ENCODE data around the gene SH2D2A. TPM values are rescaled to one million over a fixed set of nuclear protein-coding genes. Genes with fewer than 3 reads are reported as not detected.

SH2D2A gene
- total and polyA plus RNA-seq, 9 of the 15 experiments (the other 6 are each of a cell fraction or from before 2014, with no cell fraction given): 0.89 to 33.6 (median 6.9) TPM

DNA sequence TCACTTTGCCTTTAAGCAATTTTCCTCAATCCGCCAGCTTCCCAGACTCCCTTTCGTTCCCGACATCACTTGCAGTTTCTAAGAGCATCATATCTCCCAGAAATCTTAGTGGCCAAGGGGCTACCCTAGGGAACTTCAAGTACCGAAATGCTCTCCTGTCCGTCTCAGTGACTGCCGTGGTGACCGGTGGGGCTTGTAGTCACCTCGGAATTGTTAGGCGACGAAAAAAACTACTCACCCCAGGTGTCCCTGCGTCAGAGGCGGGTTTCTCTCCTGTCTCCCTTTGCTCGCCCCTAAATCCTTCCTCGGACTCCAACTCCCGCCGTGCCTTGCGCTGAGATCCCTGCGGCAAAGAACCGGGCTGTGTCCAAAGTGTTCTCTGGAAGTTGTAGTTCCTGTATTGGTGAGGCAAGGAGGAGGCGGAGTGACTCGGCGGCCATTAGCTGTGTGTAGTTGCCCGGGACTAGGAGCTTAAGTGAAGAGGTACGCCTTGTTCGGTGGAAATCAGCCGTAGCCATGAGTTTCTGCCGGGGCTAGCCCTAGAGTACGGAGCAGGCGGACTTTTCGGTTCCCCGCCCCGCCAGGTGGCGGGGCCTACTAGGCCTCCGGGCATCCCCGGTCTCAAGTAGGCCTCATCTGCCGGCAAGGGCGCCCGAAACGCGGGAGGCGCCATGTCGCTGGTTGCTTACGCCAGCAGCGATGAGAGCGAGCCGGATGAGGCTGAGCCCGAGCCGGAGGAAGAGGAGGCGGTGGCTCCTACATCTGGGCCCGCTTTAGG lies 49.4 kb downstream of the SH2D2A start, which contains the start of gene PRCC (continued):
- TF ChIP-seq, protein P1, sequence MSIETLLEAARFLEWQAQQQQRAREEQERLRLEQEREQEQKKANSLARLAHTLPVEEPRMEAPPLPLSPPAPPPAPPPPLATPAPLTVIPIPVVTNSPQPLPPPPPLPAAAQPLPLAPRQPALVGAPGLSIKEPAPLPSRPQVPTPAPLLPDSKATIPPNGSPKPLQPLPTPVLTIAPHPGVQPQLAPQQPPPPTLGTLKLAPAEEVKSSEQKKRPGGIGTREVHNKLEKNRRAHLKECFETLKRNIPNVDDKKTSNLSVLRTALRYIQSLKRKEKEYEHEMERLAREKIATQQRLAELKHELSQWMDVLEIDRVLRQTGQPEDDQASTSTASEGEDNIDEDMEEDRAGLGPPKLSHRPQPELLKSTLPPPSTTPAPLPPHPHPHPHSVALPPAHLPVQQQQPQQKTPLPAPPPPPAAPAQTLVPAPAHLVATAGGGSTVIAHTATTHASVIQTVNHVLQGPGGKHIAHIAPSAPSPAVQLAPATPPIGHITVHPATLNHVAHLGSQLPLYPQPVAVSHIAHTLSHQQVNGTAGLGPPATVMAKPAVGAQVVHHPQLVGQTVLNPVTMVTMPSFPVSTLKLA (conservative IDR thresholded peaks at IDR 0.05): peak; percentile 45 to 80; a peak in 3 of 4 replicates
- TF ChIP-seq HDAC1 (IDR thresholded peaks at IDR 0.05) (peak in 1 of 2 experiments; percentile 87; a peak in 2 of 4 replicates), CXXC5 (CRISPR knock-in tag; IDR thresholded peaks at IDR 0.05) (peak; percentile 75), PCBP1 (IDR thresholded peaks at IDR 0.05; ENCODE audit: low read depth, low read length, poor library complexity, severe bottlenecking) (no peak), ZNF146 (CRISPR knock-in tag; IDR thresholded peaks at IDR 0.05; ENCODE audit: unreplicated experiment) (peak; percentile 12), ASH1L (IDR thresholded peaks at IDR 0.05; ENCODE audit: borderline replicate concordance, low read depth, partially characterized antibody) (peak; percentile 80), ZNF324 (CRISPR knock-in tag; IDR thresholded peaks at IDR 0.05) (no peak), ZNF212 (CRISPR knock-in tag; IDR thresholded peaks at IDR 0.05) (no peak), ADNP (tag; IDR thresholded peaks at IDR 0.05) (no peak), HMG20B (CRISPR knock-in tag; IDR thresholded peaks at IDR 0.05) (no peak), NFYB (IDR thresholded peaks at IDR 0.05; ENCODE audit: extremely low read depth, insufficient read length) (no peak), MCM2 (IDR thresholded peaks at IDR 0.05; ENCODE audit: low read depth) (no peak), ZNF140 (CRISPR knock-in tag; IDR thresholded peaks at IDR 0.05) (no peak)
- TF ChIP-seq, protein P2, sequence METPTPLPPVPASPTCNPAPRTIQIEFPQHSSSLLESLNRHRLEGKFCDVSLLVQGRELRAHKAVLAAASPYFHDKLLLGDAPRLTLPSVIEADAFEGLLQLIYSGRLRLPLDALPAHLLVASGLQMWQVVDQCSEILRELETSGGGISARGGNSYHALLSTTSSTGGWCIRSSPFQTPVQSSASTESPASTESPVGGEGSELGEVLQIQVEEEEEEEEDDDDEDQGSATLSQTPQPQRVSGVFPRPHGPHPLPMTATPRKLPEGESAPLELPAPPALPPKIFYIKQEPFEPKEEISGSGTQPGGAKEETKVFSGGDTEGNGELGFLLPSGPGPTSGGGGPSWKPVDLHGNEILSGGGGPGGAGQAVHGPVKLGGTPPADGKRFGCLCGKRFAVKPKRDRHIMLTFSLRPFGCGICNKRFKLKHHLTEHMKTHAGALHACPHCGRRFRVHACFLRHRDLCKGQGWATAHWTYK (CRISPR knock-in tag; IDR thresholded peaks at IDR 0.05): peak; percentile 38; the same call in 1 of the 2 replicates
- TF ChIP-seq, protein P3, sequence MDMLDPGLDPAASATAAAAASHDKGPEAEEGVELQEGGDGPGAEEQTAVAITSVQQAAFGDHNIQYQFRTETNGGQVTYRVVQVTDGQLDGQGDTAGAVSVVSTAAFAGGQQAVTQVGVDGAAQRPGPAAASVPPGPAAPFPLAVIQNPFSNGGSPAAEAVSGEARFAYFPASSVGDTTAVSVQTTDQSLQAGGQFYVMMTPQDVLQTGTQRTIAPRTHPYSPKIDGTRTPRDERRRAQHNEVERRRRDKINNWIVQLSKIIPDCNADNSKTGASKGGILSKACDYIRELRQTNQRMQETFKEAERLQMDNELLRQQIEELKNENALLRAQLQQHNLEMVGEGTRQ (CRISPR knock-in tag; IDR thresholded peaks at IDR 0.05): no peak
- TF ChIP-seq, protein P4, sequence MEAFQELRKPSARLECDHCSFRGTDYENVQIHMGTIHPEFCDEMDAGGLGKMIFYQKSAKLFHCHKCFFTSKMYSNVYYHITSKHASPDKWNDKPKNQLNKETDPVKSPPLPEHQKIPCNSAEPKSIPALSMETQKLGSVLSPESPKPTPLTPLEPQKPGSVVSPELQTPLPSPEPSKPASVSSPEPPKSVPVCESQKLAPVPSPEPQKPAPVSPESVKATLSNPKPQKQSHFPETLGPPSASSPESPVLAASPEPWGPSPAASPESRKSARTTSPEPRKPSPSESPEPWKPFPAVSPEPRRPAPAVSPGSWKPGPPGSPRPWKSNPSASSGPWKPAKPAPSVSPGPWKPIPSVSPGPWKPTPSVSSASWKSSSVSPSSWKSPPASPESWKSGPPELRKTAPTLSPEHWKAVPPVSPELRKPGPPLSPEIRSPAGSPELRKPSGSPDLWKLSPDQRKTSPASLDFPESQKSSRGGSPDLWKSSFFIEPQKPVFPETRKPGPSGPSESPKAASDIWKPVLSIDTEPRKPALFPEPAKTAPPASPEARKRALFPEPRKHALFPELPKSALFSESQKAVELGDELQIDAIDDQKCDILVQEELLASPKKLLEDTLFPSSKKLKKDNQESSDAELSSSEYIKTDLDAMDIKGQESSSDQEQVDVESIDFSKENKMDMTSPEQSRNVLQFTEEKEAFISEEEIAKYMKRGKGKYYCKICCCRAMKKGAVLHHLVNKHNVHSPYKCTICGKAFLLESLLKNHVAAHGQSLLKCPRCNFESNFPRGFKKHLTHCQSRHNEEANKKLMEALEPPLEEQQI (IDR thresholded peaks at IDR 0.05): no peak
- TF ChIP-seq, protein P5, sequence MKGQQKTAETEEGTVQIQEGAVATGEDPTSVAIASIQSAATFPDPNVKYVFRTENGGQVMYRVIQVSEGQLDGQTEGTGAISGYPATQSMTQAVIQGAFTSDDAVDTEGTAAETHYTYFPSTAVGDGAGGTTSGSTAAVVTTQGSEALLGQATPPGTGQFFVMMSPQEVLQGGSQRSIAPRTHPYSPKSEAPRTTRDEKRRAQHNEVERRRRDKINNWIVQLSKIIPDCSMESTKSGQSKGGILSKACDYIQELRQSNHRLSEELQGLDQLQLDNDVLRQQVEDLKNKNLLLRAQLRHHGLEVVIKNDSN (CRISPR knock-in tag; IDR thresholded peaks at IDR 0.05): no peak
- TF ChIP-seq, protein P6, sequence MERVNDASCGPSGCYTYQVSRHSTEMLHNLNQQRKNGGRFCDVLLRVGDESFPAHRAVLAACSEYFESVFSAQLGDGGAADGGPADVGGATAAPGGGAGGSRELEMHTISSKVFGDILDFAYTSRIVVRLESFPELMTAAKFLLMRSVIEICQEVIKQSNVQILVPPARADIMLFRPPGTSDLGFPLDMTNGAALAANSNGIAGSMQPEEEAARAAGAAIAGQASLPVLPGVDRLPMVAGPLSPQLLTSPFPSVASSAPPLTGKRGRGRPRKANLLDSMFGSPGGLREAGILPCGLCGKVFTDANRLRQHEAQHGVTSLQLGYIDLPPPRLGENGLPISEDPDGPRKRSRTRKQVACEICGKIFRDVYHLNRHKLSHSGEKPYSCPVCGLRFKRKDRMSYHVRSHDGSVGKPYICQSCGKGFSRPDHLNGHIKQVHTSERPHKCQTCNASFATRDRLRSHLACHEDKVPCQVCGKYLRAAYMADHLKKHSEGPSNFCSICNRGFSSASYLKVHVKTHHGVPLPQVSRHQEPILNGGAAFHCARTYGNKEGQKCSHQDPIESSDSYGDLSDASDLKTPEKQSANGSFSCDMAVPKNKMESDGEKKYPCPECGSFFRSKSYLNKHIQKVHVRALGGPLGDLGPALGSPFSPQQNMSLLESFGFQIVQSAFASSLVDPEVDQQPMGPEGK (CRISPR knock-in tag; IDR thresholded peaks at IDR 0.05; ENCODE audit: borderline replicate concordance): no peak

All from K562 (cell line).